K562 (cell line): ENCODE measurements around the gene KCNJ9. TPM values are rescaled to one million over a fixed set of nuclear protein-coding genes. Genes with fewer than 3 reads are reported as not detected.

ENCODE experiments used
- ATF7 ChIP-seq: fragments of 450-650 bp; IDR thresholded peaks from 2 replicates; pipeline ENCODE4 v1.7.1; 2014; ENCODE audit warnings: mild to moderate bottlenecking, moderate library complexity
- CTCFL ChIP-seq: IDR thresholded peaks from 2 replicates; pipeline ENCODE4 v1.6.1; 2011; ENCODE audit warnings: borderline replicate concordance, low read depth, mild to moderate bottlenecking, moderate library complexity, low read length; ENCODE audit not compliant: insufficient read depth, poor library complexity, severe bottlenecking
- JUND ChIP-seq, 2 experiments: IDR thresholded peaks; 2 replicates in 1 of 2; 3 replicates in 1 of 2; pipeline ENCODE4 v1.6.1; 2011; ENCODE audit warnings: borderline replicate concordance in 2 of 2, low read depth in 2 of 2, low read length in 2 of 2, improper control_type of control experiment in 1 of 2, missing biosample characterization in 1 of 2, missing genetic modification characterization in 1 of 2, missing genetic modification reagents in 1 of 2
- MNT ChIP-seq, 2 experiments: fragments of 450-650 bp; conservative IDR thresholded peaks; 2 replicates each; pipeline ENCODE4 v1.6.1; 2017; ENCODE audit warnings: mild to moderate bottlenecking in 2 of 2, moderate library complexity in 2 of 2
- SNIP1 ChIP-seq: fragments of 450-650 bp; IDR thresholded peaks from 2 replicates; pipeline ENCODE4 v1.7.1; 2017; ENCODE audit warnings: low read depth, mild to moderate bottlenecking
- TEAD2 ChIP-seq: fragments of 450-650 bp; IDR thresholded peaks from 2 replicates; pipeline ENCODE4 v1.6.1; 2016; ENCODE audit warnings: missing genetic modification characterization, control low read depth, missing compliant biosample characterization
- TEAD4 ChIP-seq, 2 experiments: sonication (generic) in 1 of 2; formaldehyde crosslinking in 1 of 2; IDR thresholded peaks; 2 replicates each; pipeline versions ENCODE4 v1.6.1 to v1.8.0; 2012 to 2022; ENCODE audit warnings: borderline replicate concordance in 1 of 2, inconsistent platforms in 1 of 2, low read length in 1 of 2, mild to moderate bottlenecking in 1 of 2, missing genetic modification reagents in 1 of 2
- THRB ChIP-seq: fragments of 450-650 bp; formaldehyde crosslinking; conservative IDR thresholded peaks from 2 replicates; pipeline ENCODE4 v1.4.0; 2022; ENCODE audit warnings: mild to moderate bottlenecking, missing genetic modification characterization
- polyA plus RNA-seq, 8 experiments: library from polyadenylated mRNA; depleted of rRNA in 4 of 8; stranded (reverse) in 5 of 8; unstranded in 3 of 8; fragments of >200 nt; fragmentation: Nextera tagmentation in 2 of 8; fragmentation: Illumina TruSeq in 1 of 8; extraction: Ambion mirVana in 2 of 8; extraction: Trizol in 1 of 8; gene quantifications; 2 replicates each; pipeline versions ENCODE4 v1.2.1 to v1.2.3, GENCODE V29; 2011 to 2014; ENCODE audit warnings: inconsistent platforms in 1 of 8, missing spikeins in 1 of 8
- total RNA-seq, 7 experiments: library from RNA; depleted of rRNA in 6 of 7; stranded (reverse); fragments of >200 nt in 6 of 7; fragmentation: Illumina TruSeq in 2 of 7; extraction: Trizol in 2 of 7; gene quantifications; 2 replicates each; pipeline versions ENCODE4 v1.2.1 to v1.2.3, GENCODE V29; 2011 to 2021; ENCODE audit warnings: low replicate concordance in 1 of 7

KCNJ9 gene
- total and polyA plus RNA-seq, 9 of the 15 experiments (the other 6 are each of a cell fraction or from before 2014, with no cell fraction given) = not detected

GRCh38 chr1:160108888-160109662, 27.7 kb downstream of the KCNJ9 start (continued):
- TF ChIP-seq ATF7 = peak; percentile 69; the same call in 1 of the 2 replicates
- TF ChIP-seq MNT (conservative IDR thresholded peaks at IDR 0.05) = 0 out of 4 replicates have a peak, but pooled peaks of 1 of the 2 experiments have one; percentile 21
- TF ChIP-seq JUND (IDR thresholded peaks at IDR 0.05; ENCODE audit: borderline replicate concordance, low read depth, low read length) = peak; percentile 58
- TF ChIP-seq JUND (tag; IDR thresholded peaks at IDR 0.05; ENCODE audit: borderline replicate concordance, low read depth, low read length) = 0 out of 3 replicates have a peak, but pooled peaks have one; percentile 28
- no peak for TF ChIP-seq THRB
- no peak for TF ChIP-seq SNIP1
- peak; percentile 61; the same call in 1 of the 2 replicates for TF ChIP-seq TEAD2
- peak; percentile 77 for TF ChIP-seq TEAD4 (IDR thresholded peaks at IDR 0.05; ENCODE audit: low read length)
- TF ChIP-seq TEAD4 (CRISPR knock-in tag; IDR thresholded peaks at IDR 0.05; ENCODE audit: borderline replicate concordance) = peak; percentile 80; the same call in 1 of the 2 replicates
- peak; percentile 13 for TF ChIP-seq CTCFL
- TF ChIP-seq, all 486 proteins: peak for 30
